Adrenal gland (tissue), 12 donors: ENCODE measurements around the gene BICRAL. TPM values are rescaled to one million over a fixed set of nuclear protein-coding genes. Genes with fewer than 3 reads are reported as not detected.

ENCODE experiments used
- DNase-seq, 7 donors: peaks; one replicate each; pipeline ENCODE4 v3.0.0-alpha.2; 2019 to 2020
- H3K27ac ChIP-seq, 5 donors: fragments of 200-600 bp; sonication (generic) in 4 of 5; 1 replicate in 3 of 5; 2 replicates in 2 of 5; pipeline versions ENCODE4 v1.5.1 to v1.8.0; 2016 to 2020; ENCODE audit warnings: mild to moderate bottlenecking in 1 of 5
- H3K27me3 ChIP-seq: fragments of 200-600 bp; 2 replicates; pipeline ENCODE4 v1.8.0; 2021
- H3K36me3 ChIP-seq, 2 donors: fragments of 200-600 bp; replicated peaks in 1 of 2; 1 replicate in 1 of 2; 2 replicates in 1 of 2; pipeline versions ENCODE4 v1.5.1 to v1.8.0; 2018 to 2022
- H3K4me1 ChIP-seq, 2 donors: fragments of 200-600 bp; replicated peaks in 1 of 2; 1 replicate in 1 of 2; 2 replicates in 1 of 2; pipeline versions ENCODE4 v1.5.1 to v1.8.0; 2018 to 2021
- H3K4me3 ChIP-seq, 4 donors: fragments of 200-600 bp; sonication (generic) in 3 of 4; one replicate each; pipeline ENCODE4 v1.5.1; 2016 to 2018
- H3K9me3 ChIP-seq, 3 donors: fragments of 200-600 bp; sonication (generic) in 1 of 3; replicated peaks in 1 of 3; 1 replicate in 2 of 3; 2 replicates in 1 of 3; pipeline versions ENCODE4 v1.5.1 to v1.8.0; 2016 to 2021
- POLR2A ChIP-seq, 2 donors: fragments of 450-650 bp; IDR thresholded peaks; one replicate each; pipeline ENCODE4 v1.6.1; 2017; ENCODE audit warnings: antibody characterized with exemption in 2 of 2, mild to moderate bottlenecking in 2 of 2, moderate library complexity in 1 of 2
- WGBS, 4 donors: extraction: QIAGEN DNeasy Blood & Tissue Kit in 2 of 4; methylation state at CpG; one replicate each; pipeline versions ENCODE4 v1.1.5 to v1.1.7; 2013 to 2017; 5-methylcytosine and 5-hydroxymethylcytosine counted together
- intact Hi-C, 2 donors: fragments of 100-400 bp; cut with DNase I; formaldehyde crosslinking; loops; one replicate each; pipeline versions ENCODE4 v1.14.1 to v1.15.0; 2022 to 2023
- polyA plus RNA-seq, 3 donors: library from polyadenylated mRNA; stranded (reverse); fragments of 200-250 nt in 2 of 3; fragments of 350-450 nt in 1 of 3; fragmentation: Illumina TruSeq in 1 of 3; extraction: RNeasy Lipid Tissue Mini Kit (QIAGEN cat#74804) in 1 of 3; gene quantifications; one replicate each; pipeline ENCODE4 v1.2.3, GENCODE V29; 2013 to 2014
- total RNA-seq, 9 donors: library from RNA; depleted of rRNA in 4 of 9; stranded (reverse); fragments of >200 nt in 4 of 9; fragments of 120-200 nt in 1 of 9; fragmentation: NEBNext Ultra II Directional in 1 of 9; extraction: Animal tissue kit (Norgen Biotek cat#: 25700) in 1 of 9; gene quantifications; one replicate each; pipeline versions ENCODE4 v1.1.0 to v1.2.4, GENCODE V29; 2013 to 2023
- TF ChIP-seq, protein P1 (sequence below), 6 experiments: fragments of 450-650 bp in 4 of 6; fragments of 200-600 bp in 2 of 6; sonication (generic) in 1 of 6; IDR thresholded peaks; 1 replicate in 5 of 6; 2 replicates in 1 of 6; pipeline versions ENCODE4 v1.5.1 to v1.8.0; 2016 to 2021; ENCODE audit warnings: antibody characterized with exemption in 6 of 6, mild to moderate bottlenecking in 2 of 6, moderate library complexity in 1 of 6
- donor health status: healthy with polysubstance abuse.
- donor health status: Bipolar disorder and iron deficiency.
- donor health status: DM: yes; HTN: yes; CAD: no.
- donor health status: DM: no; HTN: no; CAD: no.
- donor health status: DM: no; HTN: no; CAD: no.
- donor health status: DM: yes; HTN: yes; CAD: no.

The BICRAL gene
- total and polyA plus RNA-seq, 12 donors, result 2.8 to 16.1 (median 9.0) TPM

DNA sequence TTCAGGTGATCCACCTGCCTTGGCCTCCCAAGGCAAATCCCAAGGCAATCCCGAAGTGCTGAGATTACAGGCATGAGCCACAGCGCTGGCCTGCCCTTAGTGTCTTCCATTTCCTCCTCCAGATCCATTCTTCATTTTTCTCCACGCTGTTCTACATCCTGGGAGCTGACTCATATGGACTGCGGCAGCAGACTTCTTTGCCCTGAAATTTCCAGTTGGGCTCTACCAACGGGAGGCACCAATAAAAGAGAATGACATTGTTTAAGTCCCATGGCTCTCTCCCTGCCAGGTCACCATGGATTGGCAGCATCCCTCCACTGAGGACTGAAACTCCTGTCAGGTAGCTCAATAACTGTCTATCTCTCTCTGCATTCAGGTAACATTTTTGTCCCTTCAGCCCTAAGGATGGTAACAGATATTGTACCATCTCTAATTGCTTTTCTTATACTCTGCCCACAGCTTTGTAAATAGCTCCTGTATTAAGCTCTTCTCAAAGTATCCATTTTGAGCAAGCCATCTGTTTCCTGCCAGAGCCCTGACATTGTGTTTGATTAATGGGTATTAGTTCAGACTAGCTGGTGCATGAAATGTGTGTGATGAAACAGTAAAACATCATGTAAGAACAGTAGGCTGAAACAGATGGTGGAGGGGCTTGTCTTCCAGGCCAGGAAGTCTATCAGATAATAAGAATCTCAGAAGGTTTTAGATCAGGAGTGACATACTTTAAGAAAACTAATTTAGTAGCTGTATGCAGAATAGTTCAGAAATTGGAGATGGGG is 39.5 kb upstream of the BICRAL start:
- Histone ChIP-seq H3K36me3 (no peaks in the 10 kb centered on the region), H3K9me3 (no peaks in the 10 kb centered on the region), H3K27ac (no peak overlapping the region), H3K4me3 (no peak overlapping the region), H3K27me3 (no peaks in the 10 kb centered on the region), H3K4me1 (peaks cover 8 to 24% of the 10 kb centered on the region in 2 donors)
- DNase-seq, result no peak
- 44 to 66% (median 61%) methylated on average over 5 of the region's 5 CpGs for WGBS, 4 donors
- TF ChIP-seq, protein P1, sequence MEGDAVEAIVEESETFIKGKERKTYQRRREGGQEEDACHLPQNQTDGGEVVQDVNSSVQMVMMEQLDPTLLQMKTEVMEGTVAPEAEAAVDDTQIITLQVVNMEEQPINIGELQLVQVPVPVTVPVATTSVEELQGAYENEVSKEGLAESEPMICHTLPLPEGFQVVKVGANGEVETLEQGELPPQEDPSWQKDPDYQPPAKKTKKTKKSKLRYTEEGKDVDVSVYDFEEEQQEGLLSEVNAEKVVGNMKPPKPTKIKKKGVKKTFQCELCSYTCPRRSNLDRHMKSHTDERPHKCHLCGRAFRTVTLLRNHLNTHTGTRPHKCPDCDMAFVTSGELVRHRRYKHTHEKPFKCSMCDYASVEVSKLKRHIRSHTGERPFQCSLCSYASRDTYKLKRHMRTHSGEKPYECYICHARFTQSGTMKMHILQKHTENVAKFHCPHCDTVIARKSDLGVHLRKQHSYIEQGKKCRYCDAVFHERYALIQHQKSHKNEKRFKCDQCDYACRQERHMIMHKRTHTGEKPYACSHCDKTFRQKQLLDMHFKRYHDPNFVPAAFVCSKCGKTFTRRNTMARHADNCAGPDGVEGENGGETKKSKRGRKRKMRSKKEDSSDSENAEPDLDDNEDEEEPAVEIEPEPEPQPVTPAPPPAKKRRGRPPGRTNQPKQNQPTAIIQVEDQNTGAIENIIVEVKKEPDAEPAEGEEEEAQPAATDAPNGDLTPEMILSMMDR (IDR thresholded peaks at IDR 0.05), result no peak
- no peak for TF ChIP-seq POLR2A (IDR thresholded peaks at IDR 0.05)
- intact Hi-C loops, result no loop called here

DNA sequence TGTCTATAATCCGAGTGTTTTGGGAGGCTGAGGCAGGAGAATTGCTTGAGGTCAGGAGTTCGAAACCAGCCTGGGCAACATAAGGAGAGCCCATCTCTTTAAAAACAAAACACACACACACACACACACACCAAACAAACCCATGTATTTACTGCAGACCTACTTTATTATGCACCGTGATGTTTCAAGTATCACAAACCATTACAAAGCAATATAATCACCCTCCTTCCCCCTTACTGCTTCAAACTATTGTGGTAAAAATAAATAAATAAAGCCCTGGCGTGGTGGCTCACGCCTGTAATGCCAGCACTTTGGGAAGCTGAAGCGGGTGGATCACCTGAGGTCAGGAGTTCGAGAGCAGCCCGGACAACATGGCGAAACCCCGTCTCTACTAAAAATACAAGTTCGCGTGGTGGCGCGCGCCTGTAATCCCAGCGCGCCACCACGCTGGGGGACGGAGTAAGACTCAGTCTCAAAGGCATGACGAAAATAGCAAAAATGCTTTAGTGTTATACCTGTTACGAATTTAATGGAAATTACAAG is 37.4 kb upstream of the BICRAL start:
- DNase-seq, result no peak
- Histone ChIP-seq H3K27ac (peak overlapping the region in 2 of 5 donors; percentile 91 to 99), H3K4me3 (peak overlapping the region in 2 of 4 donors; percentile 96 to 98), H3K4me1 (peaks cover 8 to 37% of the 10 kb centered on the region in 2 donors), H3K9me3 (no peaks in the 10 kb centered on the region), H3K36me3 (no peaks in the 10 kb centered on the region), H3K27me3 (no peaks in the 10 kb centered on the region)
- WGBS, 4 donors, result 48 to 78% (median 65%) methylated on average over 20 to 21 of the region's 21 CpGs
- intact Hi-C loops, result no loop called here
- TF ChIP-seq, protein P1 (IDR thresholded peaks at IDR 0.05), result no peak
- no peak for TF ChIP-seq POLR2A (IDR thresholded peaks at IDR 0.05)

DNA sequence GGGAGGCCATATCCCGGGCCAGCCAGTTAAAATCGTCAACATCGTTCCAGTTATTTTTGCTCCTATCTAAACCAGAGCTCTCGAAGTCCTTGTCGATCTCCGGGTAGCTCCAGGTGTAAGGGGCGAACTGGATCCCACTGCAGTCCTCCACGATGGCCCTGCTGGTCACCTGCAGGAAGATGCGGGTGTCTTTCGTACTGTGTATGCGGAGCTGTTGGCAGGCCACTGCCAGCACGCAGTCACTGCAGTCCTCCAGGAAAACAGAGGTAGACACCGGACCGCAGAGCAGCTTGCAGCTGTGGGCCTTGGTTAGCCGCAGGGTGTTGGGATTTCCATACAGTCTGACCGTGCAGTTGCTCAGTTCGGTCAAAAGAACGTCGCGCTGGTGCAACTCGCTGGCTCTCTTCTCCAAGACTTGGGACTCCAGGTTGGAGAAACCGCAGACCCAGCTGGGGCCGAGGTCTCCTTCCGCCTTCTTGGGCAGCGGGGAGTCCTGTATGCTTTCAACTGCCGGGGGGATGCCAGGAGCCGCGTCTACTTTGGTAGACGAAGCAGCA is 36.7 kb upstream of the BICRAL start:
- H3K27me3 ChIP-seq, result no peaks in the 10 kb centered on the region
- no peaks in the 10 kb centered on the region for H3K36me3 ChIP-seq
- TF ChIP-seq POLR2A (IDR thresholded peaks at IDR 0.05), result peak in 1 of 2 donors; percentile 4
- TF ChIP-seq, protein P1 (IDR thresholded peaks at IDR 0.05), result no peak
- H3K4me3 ChIP-seq, result peak overlapping the region; percentile 77 to 98 (median 96)
- no peaks in the 10 kb centered on the region for H3K9me3 ChIP-seq
- intact Hi-C loops, result no loop called here
- peak; percentile 30 to 69 (median 40) for DNase-seq
- peaks cover 8 to 37% of the 10 kb centered on the region in 2 donors for H3K4me1 ChIP-seq
- 0 to 3% (median 2%) methylated on average over 8 to 29 of the region's 29 CpGs for WGBS, 4 donors
- H3K27ac ChIP-seq, result peak overlapping the region; percentile 79 to 99 (median 96)

DNA sequence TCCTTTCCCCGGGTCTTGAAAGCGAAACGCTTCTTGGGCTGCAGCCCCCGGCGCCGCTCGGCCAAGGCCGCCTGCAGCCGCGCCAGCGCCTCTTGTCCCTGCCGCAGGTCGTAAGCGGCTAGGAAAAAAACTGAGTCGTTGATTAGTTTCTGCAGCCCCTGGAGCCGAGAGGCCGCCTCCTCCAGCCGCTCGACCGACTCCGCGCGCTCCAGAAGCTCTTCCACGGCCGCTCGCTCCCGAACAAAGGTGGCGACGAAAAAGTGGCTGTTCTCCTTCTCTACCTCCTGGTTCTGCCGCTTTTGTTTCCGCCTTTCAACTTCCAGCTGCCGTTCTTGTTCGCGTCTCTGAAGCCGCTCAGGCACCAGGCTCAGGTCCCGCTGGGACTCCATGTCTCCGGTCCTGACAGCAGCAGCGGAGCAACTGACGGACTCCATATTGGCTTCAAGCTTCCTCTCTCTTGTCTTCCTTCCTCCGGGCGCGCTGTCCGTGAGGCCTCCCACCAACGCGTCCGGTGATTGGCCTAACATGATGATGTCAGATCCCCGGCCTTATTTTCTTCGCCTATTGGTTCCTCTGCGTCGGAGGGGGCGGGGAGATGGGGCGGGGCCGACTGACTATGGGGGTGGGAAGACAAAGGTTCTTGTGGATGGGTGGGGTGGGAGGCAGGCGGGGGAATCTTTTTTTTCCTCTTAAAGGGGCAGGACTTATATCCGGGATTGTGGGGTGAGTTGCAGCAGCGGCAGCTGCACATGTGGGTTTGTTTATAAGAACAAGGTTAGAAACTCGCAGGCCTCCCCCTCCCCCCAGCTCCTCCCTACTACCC is 36.0 kb upstream of the BICRAL start, which contains the start of gene TBCC:
TSS of gene TBCC (minus strand) at position 464 of the 823 bp plus-strand sequence. CDS start at position 434, 30 bp downstream.
- peak within 1 kb of the TSS; percentile 79 to 99 (median 96) for H3K27ac ChIP-seq

More for the DNA sequence above, 36.0 kb upstream of the BICRAL start, which contains the start of gene TBCC:
- Histone ChIP-seq H3K9me3 (no peaks in the 10 kb centered on the region), H3K36me3 (no peaks in the 10 kb centered on the region), H3K27me3 (no peaks in the 10 kb centered on the region), H3K4me1 (peaks cover 8 to 37% of the 10 kb centered on the region in 2 donors), H3K4me3 (peak within 1 kb of the TSS; percentile 77 to 98 (median 96))
- intact Hi-C loops, result no loop called here
- DNase-seq, result peak; percentile 96 to 99 (median 98)
- WGBS, 4 donors, result 0 to 2% (median 1%) methylated on average over 42 to 57 of the region's 57 CpGs
- TF ChIP-seq, protein P1 (IDR thresholded peaks at IDR 0.05), result no peak
- TF ChIP-seq POLR2A (IDR thresholded peaks at IDR 0.05), result peak; percentile 93 to 100
